Endodermal cell (in vitro differentiated cells): ENCODE measurements around the gene XRCC1. TPM values are rescaled to one million over a fixed set of nuclear protein-coding genes. Genes with fewer than 3 reads are reported as not detected.

Experiments
- DNase-seq: peaks from one replicate; pipeline ENCODE4 v3.0.0-alpha.2; 2017
- H3K27ac ChIP-seq: 2 replicates; pipeline ENCODE4 v1.5.1; 2013; ENCODE audit warnings: mild to moderate bottlenecking, low read depth, low read length, moderate library complexity
- H3K27me3 ChIP-seq: 2 replicates; pipeline ENCODE4 v1.6.1; 2013; ENCODE audit warnings: mild to moderate bottlenecking, low read length, moderate library complexity; ENCODE audit not compliant: insufficient read depth, control insufficient read depth, poor library complexity, severe bottlenecking
- H3K36me3 ChIP-seq: 2 replicates; pipeline ENCODE4 v1.7.0; 2013; ENCODE audit warnings: mild to moderate bottlenecking, low read length, moderate library complexity; ENCODE audit not compliant: control insufficient read depth, insufficient read depth
- H3K4me1 ChIP-seq: one replicate; pipeline ENCODE4 v1.7.0; 2013; ENCODE audit warnings: low read length; ENCODE audit not compliant: control insufficient read depth, insufficient read depth
- H3K4me3 ChIP-seq: 2 replicates; pipeline ENCODE4 v1.5.1; 2013; ENCODE audit warnings: mild to moderate bottlenecking, low read length, moderate library complexity
- H3K9ac ChIP-seq: 2 replicates; pipeline ENCODE4 v1.6.1; 2013; ENCODE audit warnings: mild to moderate bottlenecking, low read length, moderate library complexity; ENCODE audit not compliant: poor library complexity, severe bottlenecking; ENCODE audit errors: extremely low read depth
- H3K9me3 ChIP-seq: 2 replicates; pipeline ENCODE4 v1.6.1; 2013; ENCODE audit warnings: mild to moderate bottlenecking, low read length, moderate library complexity; ENCODE audit not compliant: control insufficient read depth
- H3K27ac Mint-ChIP-seq: 2 replicates; pipeline ENCODE4 v1.8.0; 2020; ENCODE audit warnings: mixed read lengths
- H3K27me3 Mint-ChIP-seq: 2 replicates; pipeline ENCODE4 v1.8.0; 2021; ENCODE audit warnings: mild to moderate bottlenecking, mixed read lengths; ENCODE audit not compliant: insufficient read depth
- H3K36me3 Mint-ChIP-seq: 2 replicates; pipeline ENCODE4 v1.8.0; 2020; ENCODE audit warnings: low read depth, mixed read lengths
- H3K4me1 Mint-ChIP-seq: 2 replicates; pipeline ENCODE4 v1.8.0; 2020; ENCODE audit warnings: mixed read lengths
- H3K4me3 Mint-ChIP-seq: 2 replicates; pipeline ENCODE4 v1.8.0; 2020; ENCODE audit warnings: mild to moderate bottlenecking, moderate library complexity, mixed read lengths
- H3K9me3 Mint-ChIP-seq: 2 replicates; pipeline ENCODE4 v1.8.0; 2020; ENCODE audit warnings: mild to moderate bottlenecking, mixed read lengths
- WGBS, 2 experiments: methylation state at CpG; one replicate each; pipeline versions ENCODE4 v1.1.5 to v1.1.7; 2013; ENCODE audit warnings: missing lambda C conversion rate in 2 of 2, mixed read lengths in 1 of 2; ENCODE audit not compliant: insufficient coverage in 1 of 2, insufficient read length in 1 of 2; 5-methylcytosine and 5-hydroxymethylcytosine counted together
- total RNA-seq, 2 donors: library from RNA; stranded (reverse); fragmentation: NEBNext Ultra II Directional in 1 of 2; extraction: Animal tissue kit (Norgen Biotek cat#: 25700) in 1 of 2; gene quantifications; 2 replicates in 1 of 2; 3 replicates in 1 of 2; pipeline ENCODE4 v1.2.1, GENCODE V29; 2021
- TF ChIP-seq, protein P1 (sequence below): fragments of 200-600 bp; sonication (generic); conservative IDR thresholded peaks from 2 replicates; pipeline ENCODE4 v1.5.0; 2021; ENCODE audit warnings: antibody characterized with exemption, mild to moderate bottlenecking

XRCC1 gene
- total RNA-seq, 2 donors from 2014 or later, result 48.8 to 52.1 TPM

DNA sequence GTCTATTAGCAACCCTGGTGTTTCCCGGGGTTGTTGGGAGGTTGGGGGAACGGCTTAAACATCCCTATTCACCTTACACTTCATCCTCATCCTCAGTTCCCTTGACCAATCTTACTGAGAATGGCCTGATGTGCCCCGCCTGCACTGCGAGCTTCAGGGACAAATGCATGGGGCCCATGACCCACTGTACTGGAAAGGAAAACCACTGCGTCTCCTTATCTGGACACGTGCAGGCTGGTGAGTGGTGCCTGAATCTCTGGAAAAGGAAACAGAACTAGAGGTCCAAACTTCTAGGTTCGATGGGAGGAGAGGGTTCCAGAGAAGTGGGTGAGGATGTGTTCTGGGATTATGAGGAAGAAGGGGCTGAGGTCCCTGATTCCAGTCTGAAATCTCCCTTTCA lies 6.1 kb upstream of the XRCC1 start:
- peaks cover 5% of the 10 kb centered on the region for H3K27me3 Mint-ChIP-seq
- H3K4me3 Mint-ChIP-seq, result peak overlapping the region; percentile 78
- H3K36me3 Mint-ChIP-seq, result peaks cover 19% of the 10 kb centered on the region
- H3K4me1 ChIP-seq, result peaks cover 2% of the 10 kb centered on the region
- H3K9ac ChIP-seq, result no peak overlapping the region
- no peaks in the 10 kb centered on the region for H3K27me3 ChIP-seq
- no peak for DNase-seq
- H3K4me1 Mint-ChIP-seq, result peaks cover 25% of the 10 kb centered on the region
- H3K9me3 ChIP-seq, result no peaks in the 10 kb centered on the region
- H3K27ac ChIP-seq, result no peak overlapping the region
- TF ChIP-seq, protein P1, sequence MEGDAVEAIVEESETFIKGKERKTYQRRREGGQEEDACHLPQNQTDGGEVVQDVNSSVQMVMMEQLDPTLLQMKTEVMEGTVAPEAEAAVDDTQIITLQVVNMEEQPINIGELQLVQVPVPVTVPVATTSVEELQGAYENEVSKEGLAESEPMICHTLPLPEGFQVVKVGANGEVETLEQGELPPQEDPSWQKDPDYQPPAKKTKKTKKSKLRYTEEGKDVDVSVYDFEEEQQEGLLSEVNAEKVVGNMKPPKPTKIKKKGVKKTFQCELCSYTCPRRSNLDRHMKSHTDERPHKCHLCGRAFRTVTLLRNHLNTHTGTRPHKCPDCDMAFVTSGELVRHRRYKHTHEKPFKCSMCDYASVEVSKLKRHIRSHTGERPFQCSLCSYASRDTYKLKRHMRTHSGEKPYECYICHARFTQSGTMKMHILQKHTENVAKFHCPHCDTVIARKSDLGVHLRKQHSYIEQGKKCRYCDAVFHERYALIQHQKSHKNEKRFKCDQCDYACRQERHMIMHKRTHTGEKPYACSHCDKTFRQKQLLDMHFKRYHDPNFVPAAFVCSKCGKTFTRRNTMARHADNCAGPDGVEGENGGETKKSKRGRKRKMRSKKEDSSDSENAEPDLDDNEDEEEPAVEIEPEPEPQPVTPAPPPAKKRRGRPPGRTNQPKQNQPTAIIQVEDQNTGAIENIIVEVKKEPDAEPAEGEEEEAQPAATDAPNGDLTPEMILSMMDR, result no peak
- no peaks in the 10 kb centered on the region for H3K9me3 Mint-ChIP-seq
- H3K4me3 ChIP-seq, result no peak overlapping the region
- no peak overlapping the region for H3K27ac Mint-ChIP-seq
- WGBS, 2 experiments, result 78 to 80% methylated on average over 7 of the region's 7 CpGs
- H3K36me3 ChIP-seq, result peaks cover 12% of the 10 kb centered on the region

DNA sequence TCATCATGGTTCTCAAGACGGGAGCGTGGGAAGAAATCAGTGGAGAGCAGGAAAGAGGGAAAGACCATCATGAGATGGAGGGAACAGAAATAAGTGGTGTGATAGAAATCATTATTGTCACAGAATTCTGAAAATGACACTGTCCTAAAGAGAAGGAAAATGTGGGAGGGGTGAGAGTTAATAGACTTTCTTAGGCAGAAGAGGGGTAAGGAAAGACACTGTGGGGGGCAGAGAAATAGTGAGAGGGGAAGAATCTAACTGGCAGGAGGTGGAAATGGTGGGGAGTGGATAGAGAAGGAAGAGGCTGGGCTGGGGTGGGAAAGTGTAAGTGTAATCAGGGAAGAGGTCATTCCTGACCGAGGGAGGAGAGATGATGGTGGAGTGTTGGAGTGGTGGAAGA lies 3.5 kb upstream of the XRCC1 start:
- no peak overlapping the region for H3K4me3 ChIP-seq
- TF ChIP-seq, protein P1, result no peak
- H3K9me3 ChIP-seq, result no peaks in the 10 kb centered on the region
- peaks cover 4% of the 10 kb centered on the region for H3K4me1 ChIP-seq
- no peak overlapping the region for H3K9ac ChIP-seq
- H3K27me3 ChIP-seq, result no peaks in the 10 kb centered on the region
- no peak overlapping the region for H3K27ac ChIP-seq
- 77 to 94% methylated on average over 3 of the region's 3 CpGs for WGBS, 2 experiments
- Mint-ChIP-seq H3K27me3 (peaks cover 5% of the 10 kb centered on the region), H3K36me3 (peaks cover 7% of the 10 kb centered on the region), H3K9me3 (no peaks in the 10 kb centered on the region), H3K27ac (no peak overlapping the region), H3K4me3 (peak overlapping the region; percentile 78), H3K4me1 (peaks cover 34% of the 10 kb centered on the region)
- peaks cover 5% of the 10 kb centered on the region for H3K36me3 ChIP-seq
- DNase-seq, result no peak

DNA sequence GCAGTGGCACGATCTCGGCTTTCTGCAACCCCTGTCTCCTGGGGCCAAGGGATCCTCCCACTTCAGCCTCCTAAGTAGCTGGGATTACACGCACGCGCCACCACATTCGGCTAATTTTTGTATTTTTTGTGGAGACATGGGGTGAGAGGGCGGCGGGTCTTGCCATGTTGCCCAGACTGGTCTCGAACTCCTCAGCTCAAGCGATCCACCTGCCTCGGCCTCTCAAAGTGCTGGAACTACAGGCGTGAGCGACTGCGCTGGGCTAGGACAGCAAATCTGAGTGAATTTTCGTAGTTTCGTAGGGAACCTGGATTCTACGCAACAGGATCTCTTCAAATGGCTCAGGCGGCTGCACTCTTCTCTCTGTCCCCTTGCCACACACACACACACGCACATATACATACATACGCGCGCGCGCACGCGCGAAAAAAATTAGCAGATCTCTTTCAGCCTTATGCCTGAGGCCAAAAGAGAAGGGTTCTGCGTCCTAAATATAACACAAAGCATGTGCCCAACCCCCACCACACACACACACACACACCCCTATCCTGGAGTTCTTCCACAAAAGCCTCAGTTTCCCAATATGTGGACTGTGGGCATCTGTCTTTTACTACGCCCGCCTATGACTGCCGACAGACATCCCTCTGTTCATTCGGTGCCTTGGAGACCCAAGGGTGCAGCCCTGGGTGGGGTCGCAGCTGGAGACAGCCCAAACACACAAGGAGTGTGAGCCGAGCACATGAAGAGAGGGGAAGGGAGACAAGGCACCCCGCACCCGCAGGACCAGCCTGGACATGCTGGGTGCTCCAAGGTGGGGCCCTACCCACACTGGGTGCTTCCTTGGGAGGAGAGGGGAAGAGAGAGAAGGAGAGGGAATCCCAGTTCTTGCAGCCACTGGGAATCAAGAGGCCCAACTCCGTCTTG lies 890 bp upstream of the XRCC1 start:
- no peaks in the 10 kb centered on the region for H3K27me3 ChIP-seq

More for the DNA sequence above, 890 bp upstream of the XRCC1 start:
- H3K36me3 Mint-ChIP-seq, result peaks cover 17% of the 10 kb centered on the region
- Histone ChIP-seq H3K9ac (peak overlapping the region; percentile 33), H3K27ac (peak overlapping the region; percentile 50), H3K9me3 (no peaks in the 10 kb centered on the region), H3K4me1 (peaks cover 4% of the 10 kb centered on the region), H3K36me3 (peaks cover 21% of the 10 kb centered on the region), H3K4me3 (peak overlapping the region; percentile 59)
- no peaks in the 10 kb centered on the region for H3K9me3 Mint-ChIP-seq
- H3K4me3 Mint-ChIP-seq, result peak overlapping the region; percentile 94
- H3K27ac Mint-ChIP-seq, result peak overlapping the region; percentile 96
- TF ChIP-seq, protein P1, result no peak
- 86 to 89% methylated on average over 22 to 37 of the region's 37 CpGs for WGBS, 2 experiments
- peaks cover 25% of the 10 kb centered on the region for H3K4me1 Mint-ChIP-seq
- DNase-seq, result no peak
- H3K27me3 Mint-ChIP-seq, result peaks cover 5% of the 10 kb centered on the region
